ENCODE results near the gene RTTN. TPM values are rescaled to one million over a fixed set of nuclear protein-coding genes. Genes with fewer than 3 reads are reported as not detected.

Gene RTTN
- total and polyA plus RNA-seq, 4 donors = 2.1 to 17.5 (median 11.8) TPM

GRCh38 chr18:70172225-70172624, 33.3 kb downstream of the RTTN start:
- intact Hi-C loops (cut with DNase I) = no loop called here
- H3K9me3 ChIP-seq (ENCODE audit: control insufficient read depth, low read length) = no peaks in the 10 kb centered on the region
- no peaks in the 10 kb centered on the region for H3K36me3 ChIP-seq (ENCODE audit: control insufficient read depth in 1 of 2, insufficient read depth in 2 of 2, low read length in 1 of 2)
- ATAC-seq (ENCODE audit: low FRiP score) (no peak), DNase-seq (no peak)
- H3K4me1 ChIP-seq (ENCODE audit: control insufficient read depth in 1 of 2, insufficient read depth in 2 of 2, low read length in 2 of 2) = no peaks in the 10 kb centered on the region
- H3K27me3 ChIP-seq (ENCODE audit: control insufficient read depth in 1 of 2, insufficient read depth in 2 of 2, low read length in 1 of 2) = no peaks in the 10 kb centered on the region
- H3K4me3 ChIP-seq (ENCODE audit: low read length in 2 of 2) = no peak overlapping the region
- no peak overlapping the region for H3K27ac ChIP-seq (ENCODE audit: low read depth in 1 of 2, low read length in 2 of 2)

- H3K27me3 ChIP-seq (ENCODE audit: control insufficient read depth in 1 of 2, insufficient read depth in 2 of 2, low read length in 1 of 2) = no peaks in the 10 kb centered on the region
- H3K9me3 ChIP-seq (ENCODE audit: control insufficient read depth, low read length) = no peaks in the 10 kb centered on the region
- intact Hi-C loops (cut with DNase I) = no loop called here
- no peak overlapping the region for H3K27ac ChIP-seq (ENCODE audit: low read depth in 1 of 2, low read length in 2 of 2)
- H3K4me1 ChIP-seq (ENCODE audit: control insufficient read depth in 1 of 2, insufficient read depth in 2 of 2, low read length in 2 of 2) = no peaks in the 10 kb centered on the region
- no peak for DNase-seq
- H3K4me3 ChIP-seq (ENCODE audit: low read length in 2 of 2) = no peak overlapping the region
- no peak for ATAC-seq (ENCODE audit: low FRiP score)
- H3K36me3 ChIP-seq (ENCODE audit: control insufficient read depth in 1 of 2, insufficient read depth in 2 of 2, low read length in 1 of 2) = peaks cover 0 to 2% of the 10 kb centered on the region in 2 donors
- WGBS, 2 donors = 95 to 97% methylated on average over 4 of the region's 4 CpGs
Measured at GRCh38 chr18:70169747-70170146, 35.7 kb downstream of the RTTN start.

DNA sequence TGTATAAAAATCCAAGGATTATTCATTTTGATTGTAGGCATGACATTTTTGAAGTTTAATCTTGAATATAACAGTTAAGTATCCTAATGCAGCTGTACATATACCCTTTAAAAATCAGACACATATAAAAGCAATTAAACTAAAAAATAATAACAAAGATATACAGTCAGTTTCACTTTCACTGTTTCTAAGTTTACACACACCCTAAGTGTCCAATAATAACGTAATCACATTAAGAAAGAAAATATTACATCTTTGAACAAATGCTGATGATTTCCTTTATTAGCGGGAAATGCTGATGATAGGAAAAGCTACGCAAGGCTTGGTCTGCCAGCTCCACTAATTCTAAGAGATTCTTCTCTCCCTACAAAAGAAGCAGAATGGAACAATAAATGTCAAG, 38.8 kb downstream of the RTTN start:
- intact Hi-C loops (cut with DNase I) = no loop called here
- no peak for ATAC-seq (ENCODE audit: low FRiP score)

GRCh38 chr18:70165936-70166335, 39.6 kb downstream of the RTTN start:
- DNase-seq (no peak), ATAC-seq (ENCODE audit: low FRiP score) (no peak)
- 70 to 73% methylated on average over 3 of the region's 3 CpGs for WGBS, 2 donors
- H3K9me3 ChIP-seq (ENCODE audit: control insufficient read depth, low read length) = no peaks in the 10 kb centered on the region
- H3K4me1 ChIP-seq (ENCODE audit: control insufficient read depth in 1 of 2, insufficient read depth in 2 of 2, low read length in 2 of 2) = no peaks in the 10 kb centered on the region
- no peaks in the 10 kb centered on the region for H3K27me3 ChIP-seq (ENCODE audit: control insufficient read depth in 1 of 2, insufficient read depth in 2 of 2, low read length in 1 of 2)
- H3K4me3 ChIP-seq (ENCODE audit: low read length in 2 of 2) = no peak overlapping the region
- H3K27ac ChIP-seq (ENCODE audit: low read depth in 1 of 2, low read length in 2 of 2) = no peak overlapping the region
- peaks cover 0 to 2% of the 10 kb centered on the region in 2 donors for H3K36me3 ChIP-seq (ENCODE audit: control insufficient read depth in 1 of 2, insufficient read depth in 2 of 2, low read length in 1 of 2)
- intact Hi-C loops (cut with DNase I) = no loop called here

More for the DNA sequence above, 38.8 kb downstream of the RTTN start:
- no peak overlapping the region for H3K27ac ChIP-seq (ENCODE audit: low read depth in 1 of 2, low read length in 2 of 2)
- no peaks in the 10 kb centered on the region for H3K4me1 ChIP-seq (ENCODE audit: control insufficient read depth in 1 of 2, insufficient read depth in 2 of 2, low read length in 2 of 2)
- H3K36me3 ChIP-seq (ENCODE audit: control insufficient read depth in 1 of 2, insufficient read depth in 2 of 2, low read length in 1 of 2) = peaks cover 0 to 2% of the 10 kb centered on the region in 2 donors
- H3K9me3 ChIP-seq (ENCODE audit: control insufficient read depth, low read length) = no peaks in the 10 kb centered on the region
- WGBS, 2 donors = 77 to 82% methylated on average over 3 of the region's 3 CpGs
- no peaks in the 10 kb centered on the region for H3K27me3 ChIP-seq (ENCODE audit: control insufficient read depth in 1 of 2, insufficient read depth in 2 of 2, low read length in 1 of 2)
- no peak for DNase-seq
- H3K4me3 ChIP-seq (ENCODE audit: low read length in 2 of 2) = no peak overlapping the region

GRCh38 chr18:70160073-70160678, 45.3 kb downstream of the RTTN start:
- intact Hi-C loops (cut with DNase I) = no loop called here
- Histone ChIP-seq H3K4me1 (ENCODE audit: control insufficient read depth in 1 of 2, insufficient read depth in 2 of 2, low read length in 2 of 2) (no peaks in the 10 kb centered on the region), H3K27ac (ENCODE audit: low read depth in 1 of 2, low read length in 2 of 2) (no peak overlapping the region), H3K27me3 (ENCODE audit: control insufficient read depth in 1 of 2, insufficient read depth in 2 of 2, low read length in 1 of 2) (no peaks in the 10 kb centered on the region), H3K4me3 (ENCODE audit: low read length in 2 of 2) (no peak overlapping the region), H3K9me3 (ENCODE audit: control insufficient read depth, low read length) (no peaks in the 10 kb centered on the region), H3K36me3 (ENCODE audit: control insufficient read depth in 1 of 2, insufficient read depth in 2 of 2, low read length in 1 of 2) (peaks cover 0 to 2% of the 10 kb centered on the region in 2 donors)
- no peak for ATAC-seq (ENCODE audit: low FRiP score)
- 93 to 97% methylated on average over 1 of the region's 1 CpG for WGBS, 2 donors
- DNase-seq = no peak

DNA sequence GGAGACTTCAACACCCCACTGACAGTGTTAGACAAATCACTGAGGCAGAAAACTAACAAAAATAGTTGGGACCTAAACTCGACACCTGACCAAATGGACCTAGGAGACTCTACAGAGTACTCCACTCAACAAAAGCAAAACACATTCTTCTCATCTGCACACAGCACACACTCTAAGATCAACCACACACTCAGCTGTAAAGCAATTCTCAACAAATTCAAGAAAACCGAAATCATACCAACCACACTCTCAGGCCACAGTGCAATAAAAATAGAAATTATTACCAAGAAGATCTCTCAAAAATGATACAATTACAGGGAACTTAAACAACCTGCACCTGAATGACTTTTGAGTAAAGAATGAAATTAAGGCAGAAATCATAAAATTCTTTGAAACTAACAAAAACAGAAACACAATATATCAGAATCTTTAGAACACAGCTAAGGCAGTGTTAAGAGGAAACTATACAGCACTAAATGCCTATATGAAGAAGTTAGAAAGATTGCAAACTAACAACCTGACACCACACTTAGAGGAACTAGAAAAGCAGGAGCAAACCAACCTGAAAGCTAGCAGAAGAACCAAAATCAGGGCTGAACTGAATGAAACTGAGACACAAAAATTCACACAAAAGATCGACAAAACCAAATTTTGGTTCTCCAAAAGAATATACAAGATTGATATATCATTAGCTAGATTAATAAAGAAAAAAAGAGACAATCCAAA, 46.3 kb downstream of the RTTN start:
- 94 to 95% methylated on average over 3 of the region's 3 CpGs for WGBS, 2 donors
- DNase-seq (no peak), ATAC-seq (ENCODE audit: low FRiP score) (no peak)
- H3K4me1 ChIP-seq (ENCODE audit: control insufficient read depth in 1 of 2, insufficient read depth in 2 of 2, low read length in 2 of 2) = no peaks in the 10 kb centered on the region
- H3K9me3 ChIP-seq (ENCODE audit: control insufficient read depth, low read length) = no peaks in the 10 kb centered on the region
- intact Hi-C loops (cut with DNase I) = no loop called here
- H3K36me3 ChIP-seq (ENCODE audit: control insufficient read depth in 1 of 2, insufficient read depth in 2 of 2, low read length in 1 of 2) = peaks cover 0 to 2% of the 10 kb centered on the region in 2 donors
- H3K27ac ChIP-seq (ENCODE audit: low read depth in 1 of 2, low read length in 2 of 2) = no peak overlapping the region
- H3K4me3 ChIP-seq (ENCODE audit: low read length in 2 of 2) = no peak overlapping the region
- H3K27me3 ChIP-seq (ENCODE audit: control insufficient read depth in 1 of 2, insufficient read depth in 2 of 2, low read length in 1 of 2) = no peaks in the 10 kb centered on the region

DNA sequence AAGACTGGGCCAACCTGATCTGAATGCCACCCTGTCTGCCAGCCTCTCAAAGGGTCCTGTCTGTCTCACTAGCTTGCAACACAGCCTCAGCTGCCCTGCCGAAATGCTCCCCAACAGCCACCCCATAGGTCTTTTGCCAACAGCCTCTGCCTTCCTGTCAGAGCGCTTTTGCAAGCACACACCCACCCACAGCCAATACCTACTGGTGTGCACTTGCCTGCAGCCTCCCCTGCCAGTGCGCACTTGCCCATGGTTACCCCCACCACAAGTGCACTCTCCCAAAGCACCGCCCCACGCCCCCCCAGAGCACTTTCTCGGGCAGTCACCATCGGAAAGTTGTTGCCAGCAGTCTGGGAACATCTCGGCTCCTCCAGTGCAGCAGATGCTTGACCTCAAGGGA, 48.6 kb downstream of the RTTN start:
- H3K4me3 ChIP-seq (ENCODE audit: low read length in 2 of 2) = no peak overlapping the region
- no peaks in the 10 kb centered on the region for H3K4me1 ChIP-seq (ENCODE audit: control insufficient read depth in 1 of 2, insufficient read depth in 2 of 2, low read length in 2 of 2)
- peaks cover 0 to 2% of the 10 kb centered on the region in 2 donors for H3K36me3 ChIP-seq (ENCODE audit: control insufficient read depth in 1 of 2, insufficient read depth in 2 of 2, low read length in 1 of 2)
- DNase-seq = no peak
- H3K9me3 ChIP-seq (ENCODE audit: control insufficient read depth, low read length) = no peaks in the 10 kb centered on the region
- WGBS, 2 donors = 96 to 98% methylated on average over 8 of the region's 8 CpGs
- no peak overlapping the region for H3K27ac ChIP-seq (ENCODE audit: low read depth in 1 of 2, low read length in 2 of 2)
- no peak for ATAC-seq (ENCODE audit: low FRiP score)
- intact Hi-C loops (cut with DNase I) = no loop called here
- no peaks in the 10 kb centered on the region for H3K27me3 ChIP-seq (ENCODE audit: control insufficient read depth in 1 of 2, insufficient read depth in 2 of 2, low read length in 1 of 2)

GRCh38 chr18:70154591-70155194, 50.8 kb downstream of the RTTN start:
- WGBS, 2 donors = 54 to 61% methylated on average over 4 of the region's 4 CpGs
- H3K27me3 ChIP-seq (ENCODE audit: control insufficient read depth in 1 of 2, insufficient read depth in 2 of 2, low read length in 1 of 2) = no peaks in the 10 kb centered on the region
- H3K4me3 ChIP-seq (ENCODE audit: low read length in 2 of 2) = no peak overlapping the region
- H3K36me3 ChIP-seq (ENCODE audit: control insufficient read depth in 1 of 2, insufficient read depth in 2 of 2, low read length in 1 of 2) = peaks cover 0 to 2% of the 10 kb centered on the region in 2 donors
- no peaks in the 10 kb centered on the region for H3K4me1 ChIP-seq (ENCODE audit: control insufficient read depth in 1 of 2, insufficient read depth in 2 of 2, low read length in 2 of 2)
- intact Hi-C loops (cut with DNase I) = no loop called here
- no peak for DNase-seq
- no peaks in the 10 kb centered on the region for H3K9me3 ChIP-seq (ENCODE audit: control insufficient read depth, low read length)
- ATAC-seq (ENCODE audit: low FRiP score) = no peak
- no peak overlapping the region for H3K27ac ChIP-seq (ENCODE audit: low read depth in 1 of 2, low read length in 2 of 2)

DNA sequence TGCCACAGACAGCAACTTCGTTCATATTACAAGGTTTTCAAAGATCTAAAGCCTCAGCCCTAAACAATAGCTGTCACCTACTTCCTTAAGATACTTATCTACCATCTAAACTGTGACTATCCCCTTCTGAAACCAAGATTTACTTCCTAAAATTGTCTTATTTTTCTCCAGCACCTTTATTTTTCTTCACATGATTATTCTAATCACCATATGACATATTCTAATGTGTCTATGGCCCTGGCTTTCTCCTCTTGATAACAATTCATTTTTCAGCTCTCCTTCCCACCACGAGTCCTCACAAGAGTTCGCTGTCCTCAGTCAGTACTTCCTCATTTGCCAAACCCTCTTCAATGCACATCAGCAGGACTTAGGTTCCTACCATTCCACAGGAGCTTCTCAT, 53.9 kb downstream of the RTTN start:
- Histone ChIP-seq H3K4me1 (ENCODE audit: control insufficient read depth in 1 of 2, insufficient read depth in 2 of 2, low read length in 2 of 2) (no peaks in the 10 kb centered on the region), H3K27me3 (ENCODE audit: control insufficient read depth in 1 of 2, insufficient read depth in 2 of 2, low read length in 1 of 2) (no peaks in the 10 kb centered on the region), H3K36me3 (ENCODE audit: control insufficient read depth in 1 of 2, insufficient read depth in 2 of 2, low read length in 1 of 2) (peaks cover 2 to 4% of the 10 kb centered on the region in 2 donors), H3K4me3 (ENCODE audit: low read length in 2 of 2) (no peak overlapping the region), H3K9me3 (ENCODE audit: control insufficient read depth, low read length) (no peaks in the 10 kb centered on the region), H3K27ac (ENCODE audit: low read depth in 1 of 2, low read length in 2 of 2) (no peak overlapping the region)
- ATAC-seq (ENCODE audit: low FRiP score) (no peak), DNase-seq (no peak)
- intact Hi-C loops (cut with DNase I) = no loop called here
- 84 to 86% methylated on average over 3 of the region's 3 CpGs for WGBS, 2 donors
